ENCODE measurements around the gene CCDC86. TPM values are rescaled to one million over a fixed set of nuclear protein-coding genes. Genes with fewer than 3 reads are reported as not detected.

CCDC86 gene
- total and polyA plus RNA-seq, 9 of the 15 experiments (the other 6 are each of a cell fraction or from before 2014, with no cell fraction given), result 4.6 to 102 (median 25.2) TPM

GRCh38 chr11:60848714-60849151 lies 6.8 kb downstream of the CCDC86 start (continued):
- peak; percentile 89 for TF ChIP-seq CEBPB (tag; IDR thresholded peaks at IDR 0.05)
- peak; percentile 67 for TF ChIP-seq TCF3 (CRISPR knock-in tag; IDR thresholded peaks at IDR 0.05)
- TF ChIP-seq BRCA1 (IDR thresholded peaks at IDR 0.05), result no peak
- TF ChIP-seq BRCA1 (CRISPR knock-in tag; IDR thresholded peaks at IDR 0.05), result no peak
- TF ChIP-seq TCF7 (IDR thresholded peaks at IDR 0.05; ENCODE audit: borderline replicate concordance), result no peak
- TF ChIP-seq PHF20 (IDR thresholded peaks at IDR 0.05; ENCODE audit: partially characterized antibody), result no peak
- TF ChIP-seq RBBP5 (IDR thresholded peaks at IDR 0.05; ENCODE audit: borderline replicate concordance, insufficient read depth, low read length, poor library complexity, severe bottlenecking), result no peak
- TF ChIP-seq ZHX1 (conservative IDR thresholded peaks at IDR 0.05; ENCODE audit: low read length), result no peak
- TF ChIP-seq TFAM (CRISPR knock-in tag; conservative IDR thresholded peaks at IDR 0.05), result no peak
- no peak for TF ChIP-seq CAMTA2 (CRISPR knock-in tag; conservative IDR thresholded peaks at IDR 0.05)
- no peak for TF ChIP-seq EZH2 (IDR thresholded peaks at IDR 0.05; ENCODE audit: borderline replicate concordance, low read depth, low read length)
- no peak for TF ChIP-seq E2F3 (CRISPR knock-in tag; IDR thresholded peaks at IDR 0.05)
- peak; percentile 26 to 58; a peak in 2 of 4 replicates for TF ChIP-seq MNT (conservative IDR thresholded peaks at IDR 0.05)
- TF ChIP-seq CREB3 (tag; conservative IDR thresholded peaks at IDR 0.05; ENCODE audit: low read depth), result no peak
- no peak for TF ChIP-seq ZNF24 (IDR thresholded peaks at IDR 0.05)
- no peak for TF ChIP-seq GTF2B (IDR thresholded peaks at IDR 0.05; ENCODE audit: extremely low read depth, insufficient read length)
- no peak for TF ChIP-seq MBD2 (IDR thresholded peaks at IDR 0.05; ENCODE audit: borderline replicate concordance, low read depth)
- TF ChIP-seq PTTG1 (tag; IDR thresholded peaks at IDR 0.05; ENCODE audit: low read depth), result no peak
- 0 out of 2 replicates have a peak, but pooled peaks have one; percentile 31 for TF ChIP-seq CXXC5 (CRISPR knock-in tag; IDR thresholded peaks at IDR 0.05)
- no peak for TF ChIP-seq SAFB (IDR thresholded peaks at IDR 0.05; ENCODE audit: borderline replicate concordance, low read depth, low read length)
- no peak for TF ChIP-seq ZNF77 (CRISPR knock-in tag; IDR thresholded peaks at IDR 0.05)
- TF ChIP-seq ATF2 (CRISPR knock-in tag; IDR thresholded peaks at IDR 0.05), result no peak
